Activated T-cell treated with anti-CD3 and anti-CD28 coated beads for 4 hours (primary cell): ENCODE measurements around the gene MYLK4.

Source experiments
- DNase-seq: peaks from one replicate; pipeline ENCODE4 v3.0.0-alpha.2; 2020

MYLK4 gene

DNA sequence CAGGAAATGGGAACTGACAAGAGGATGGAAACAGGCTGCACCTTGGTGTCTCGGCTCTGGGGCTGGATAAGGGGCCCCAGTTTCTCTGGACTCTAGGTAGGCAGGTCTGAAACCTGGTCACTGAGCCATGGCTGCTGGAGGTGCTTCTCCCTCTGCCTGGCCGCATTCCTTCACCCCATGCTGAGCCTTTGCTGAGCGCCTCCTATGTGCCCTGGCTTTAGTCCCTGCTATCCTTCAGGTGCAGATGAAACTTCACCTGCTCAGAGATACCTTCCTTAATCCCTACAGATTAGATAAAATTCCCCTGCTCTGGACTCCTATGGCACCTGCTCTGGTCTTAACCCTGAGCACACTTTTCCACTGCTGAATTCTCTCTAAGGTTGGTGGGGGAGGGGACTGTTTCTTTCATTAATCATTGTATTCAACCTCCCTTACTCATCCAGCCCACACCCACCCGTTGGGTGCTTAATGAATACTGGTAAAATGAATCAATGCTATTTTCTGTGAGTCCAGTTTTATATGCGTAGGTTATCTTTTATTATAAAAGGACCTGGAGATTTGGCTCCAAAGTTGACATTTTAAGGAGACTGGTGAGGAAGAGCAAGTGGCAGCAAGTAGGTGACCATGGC, 19.3 kb downstream of the MYLK4 start:
- no peak for DNase-seq

DNA sequence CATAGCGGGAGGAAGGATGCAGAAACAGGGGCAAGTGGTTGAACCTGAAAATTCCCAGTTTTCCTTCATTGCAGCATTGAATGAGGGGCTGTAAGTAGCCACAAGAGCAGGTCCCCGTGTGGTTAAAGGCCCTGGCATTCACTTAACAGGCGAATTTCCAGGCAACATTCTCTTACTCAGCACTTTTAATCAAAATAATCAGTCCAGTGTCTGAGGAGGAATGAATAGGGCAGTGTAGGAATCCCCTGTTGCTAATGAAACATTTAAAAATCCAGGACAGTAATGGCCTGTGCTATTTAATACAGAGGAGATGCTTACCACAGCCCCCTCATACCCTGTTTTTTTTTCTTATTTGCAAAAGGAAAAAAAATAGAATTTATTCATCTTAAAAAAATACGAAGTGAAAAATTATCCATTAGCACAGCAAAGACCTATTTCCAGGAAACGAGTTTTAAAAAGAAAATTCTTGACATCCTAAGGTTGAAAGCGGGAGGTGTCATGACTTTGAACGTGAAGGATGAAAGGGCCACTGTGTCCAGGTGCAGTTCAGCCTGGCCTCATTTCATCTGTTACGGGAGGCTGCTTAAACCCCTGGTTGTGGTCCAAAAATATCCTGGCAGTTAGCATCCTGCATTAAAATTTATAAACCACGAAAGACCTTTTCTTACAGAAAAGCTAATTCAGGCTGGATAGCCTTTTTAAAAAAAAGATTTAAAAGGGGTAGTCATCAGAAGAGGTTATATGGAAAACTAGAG, 20.2 kb downstream of the MYLK4 start:
- DNase-seq = no peak

- no peak for DNase-seq
Measured at GRCh38 chr6:2729921-2730320, 20.8 kb downstream of the MYLK4 start.

GRCh38 chr6:2725999-2726567, 24.6 kb downstream of the MYLK4 start:
- no peak for DNase-seq

GRCh38 chr6:2725364-2725988, 25.2 kb downstream of the MYLK4 start:
- DNase-seq = no peak

GRCh38 chr6:2721219-2721618, 29.5 kb downstream of the MYLK4 start:
- DNase-seq = no peak

DNA sequence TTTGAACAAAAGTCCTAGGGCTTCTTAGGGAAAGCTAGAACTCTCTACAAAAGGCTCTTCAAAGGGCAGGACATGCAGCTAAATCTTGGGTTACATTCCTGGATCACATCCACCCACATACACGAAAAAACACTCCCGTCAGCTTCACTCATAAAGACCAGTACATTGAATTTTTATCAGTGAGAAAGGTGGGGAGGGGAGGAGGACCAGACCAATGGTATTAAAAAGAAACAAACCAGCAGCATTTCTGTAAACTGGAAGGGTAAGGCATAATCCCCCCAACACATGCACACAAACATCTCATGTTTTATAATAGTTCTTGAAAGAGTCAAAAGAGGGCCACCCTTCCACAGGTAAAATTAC, 31.6 kb downstream of the MYLK4 start:
- no peak for DNase-seq

- DNase-seq = no peak
Measured at GRCh38 chr6:2718334-2719092, 32.2 kb downstream of the MYLK4 start.

GRCh38 chr6:2716936-2717700, 33.6 kb downstream of the MYLK4 start:
- DNase-seq = no peak

DNA sequence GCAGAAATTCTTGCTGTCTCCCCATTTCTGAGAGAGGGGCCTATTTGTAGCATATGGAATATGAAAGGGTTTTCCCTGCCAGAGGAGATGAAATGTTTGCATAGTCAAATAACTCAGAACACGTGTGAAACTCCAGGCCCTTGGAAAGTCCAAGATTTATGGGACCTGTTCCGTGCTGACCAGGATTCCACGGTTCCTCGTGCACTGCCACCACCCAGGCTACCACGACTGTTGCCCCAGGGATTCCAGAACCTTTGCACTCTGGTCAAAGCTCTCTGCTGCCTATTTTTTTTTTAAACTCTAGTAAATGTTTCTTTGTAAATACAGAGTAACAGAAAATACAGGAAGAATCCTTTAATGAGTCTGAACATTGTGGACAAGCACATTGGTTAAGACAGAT, 35.0 kb downstream of the MYLK4 start:
- no peak for DNase-seq

- no peak for DNase-seq
Measured at GRCh38 chr6:2714111-2714895, 36.4 kb downstream of the MYLK4 start.

- no peak for DNase-seq
Measured at GRCh38 chr6:2713473-2714110, 37.1 kb downstream of the MYLK4 start.

GRCh38 chr6:2712102-2712501, 38.6 kb downstream of the MYLK4 start:
- DNase-seq = no peak

DNA sequence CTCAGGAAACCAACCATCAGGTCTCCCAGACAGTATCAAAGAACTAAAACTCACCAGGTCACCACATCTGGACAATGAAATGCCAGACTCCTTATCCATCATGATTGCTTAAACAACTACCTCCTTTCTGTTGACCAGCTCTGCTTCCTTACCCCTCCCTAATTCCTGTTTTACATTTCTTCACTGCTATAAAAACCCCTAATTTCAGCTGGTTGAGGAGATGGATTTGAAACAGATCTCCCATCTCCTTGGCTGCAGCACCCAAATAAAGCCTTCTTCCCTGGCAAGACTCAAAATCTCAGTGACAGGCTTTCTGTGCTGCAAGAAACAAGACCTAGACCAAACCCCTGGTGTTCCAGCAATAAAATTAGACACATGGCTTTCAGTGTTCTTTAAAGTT, 40.3 kb downstream of the MYLK4 start:
- DNase-seq = no peak

DNA sequence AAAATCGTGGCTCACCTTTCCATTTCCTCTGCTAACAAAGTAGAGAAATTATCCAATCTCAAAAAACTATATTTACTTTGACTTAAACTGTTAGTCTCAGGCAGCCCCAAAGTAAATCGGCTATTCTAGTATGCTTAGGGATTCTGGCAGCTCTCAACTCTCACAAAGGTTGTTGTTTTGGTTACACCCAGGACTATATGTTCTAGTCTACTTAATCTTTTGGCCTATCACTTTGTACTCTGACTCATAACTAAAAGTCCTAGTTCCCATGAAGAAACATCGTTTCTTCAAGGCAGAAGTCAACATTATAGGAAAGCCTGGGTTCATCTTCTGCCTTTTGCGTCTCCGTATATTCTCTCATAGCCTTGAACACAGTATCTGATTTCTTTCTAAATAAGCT, 42.3 kb downstream of the MYLK4 start:
- no peak for DNase-seq

- DNase-seq = no peak
Measured at GRCh38 chr6:2706558-2706957, 44.2 kb downstream of the MYLK4 start.

DNA sequence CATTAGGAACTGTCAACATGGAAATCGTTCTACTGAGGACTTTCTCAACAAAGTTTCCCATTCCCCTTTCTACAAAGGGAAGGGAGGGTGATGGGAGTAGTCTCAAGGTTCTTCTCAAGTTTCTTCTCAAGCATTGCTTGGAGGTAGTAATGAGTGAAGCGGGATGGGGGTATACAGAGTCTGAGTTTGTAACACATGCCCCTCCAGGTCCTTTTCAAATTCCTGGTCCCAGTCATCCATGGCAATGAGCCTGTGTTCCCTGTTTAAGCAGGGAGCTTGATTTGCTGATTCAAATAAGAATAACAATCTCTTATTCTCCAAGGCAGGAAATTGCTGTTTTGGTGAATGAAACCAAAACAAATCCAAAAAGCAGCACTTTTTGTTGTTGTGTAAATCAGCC, 45.5 kb downstream of the MYLK4 start:
- DNase-seq = no peak

GRCh38 chr6:2697291-2697690, 53.4 kb downstream of the MYLK4 start:
- no peak for DNase-seq

DNA sequence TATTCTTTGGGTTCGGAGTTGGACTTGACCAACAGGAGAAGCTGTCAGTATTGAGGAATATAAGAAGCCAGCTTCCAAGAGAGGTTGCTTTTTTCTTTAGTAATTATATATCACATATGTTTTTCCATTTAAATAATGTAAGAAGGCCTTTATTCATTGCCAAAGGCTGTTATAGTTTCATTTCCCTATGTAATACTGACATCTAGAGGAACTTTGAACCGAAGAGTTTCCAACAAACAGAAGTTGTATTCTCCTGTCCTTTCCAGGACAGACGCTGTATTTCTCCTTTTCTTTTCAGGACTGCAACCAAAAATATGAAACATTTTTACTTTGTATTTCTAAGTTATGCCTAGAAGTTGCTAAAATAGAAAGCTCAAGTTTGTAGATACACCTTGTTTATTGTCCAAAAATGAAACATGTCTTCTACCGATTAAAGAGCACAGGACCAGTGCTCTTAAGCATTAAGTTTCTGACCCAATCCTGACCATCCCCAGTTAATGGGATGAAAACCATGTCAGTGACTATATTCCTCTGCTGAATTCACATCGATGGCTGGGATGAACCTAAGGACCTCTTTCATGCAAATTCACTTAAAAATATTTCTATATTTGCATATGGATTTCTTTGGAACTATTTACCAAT, 55.1 kb downstream of the MYLK4 start:
- DNase-seq = no peak

DNA sequence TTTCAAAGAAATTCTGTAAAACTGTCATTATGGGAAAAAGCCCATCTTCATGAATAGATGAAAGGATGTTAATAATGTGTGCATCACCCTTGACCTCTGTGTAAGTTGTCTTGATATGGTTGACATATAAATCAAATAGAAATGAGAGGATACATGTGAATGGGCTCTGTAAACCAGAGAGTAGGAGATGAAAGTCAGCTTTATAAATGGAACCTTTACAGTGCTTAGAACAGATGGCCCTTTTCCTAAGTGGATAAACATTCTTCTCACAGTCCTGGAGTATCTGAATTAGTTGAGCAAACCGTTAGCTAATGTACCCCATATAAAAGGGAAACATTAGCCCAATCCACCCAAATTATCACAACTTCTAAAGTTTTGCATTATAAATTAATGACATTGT, 57.5 kb downstream of the MYLK4 start:
- no peak for DNase-seq
